ENCODE measurements around the gene ABCB11. TPM values are rescaled to one million over a fixed set of nuclear protein-coding genes. Genes with fewer than 3 reads are reported as not detected.

ABCB11 gene
- polyA plus RNA-seq, 1 of the 3 experiments (the other 2 are of a cell fraction) = not detected

DNA sequence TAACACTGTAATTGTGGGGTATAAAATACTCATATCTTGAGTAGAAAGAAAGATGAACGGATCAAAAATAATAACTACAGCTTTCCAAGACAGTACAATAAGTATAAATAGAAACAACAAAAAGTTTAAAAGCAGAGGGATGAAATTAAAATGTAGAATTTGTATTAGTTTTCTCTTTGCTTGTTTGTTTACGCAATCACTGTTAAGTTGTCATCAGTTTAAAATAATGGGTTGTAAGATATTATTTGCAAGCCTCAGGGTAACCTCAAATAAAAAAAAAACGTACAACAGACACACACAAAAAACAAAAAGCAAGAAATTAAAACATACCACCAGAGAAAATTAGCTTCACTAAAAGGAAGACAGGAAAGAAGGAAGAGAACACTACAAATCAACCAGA, 18.0 kb upstream of the ABCB11 start:
- no peaks in the 10 kb centered on the region for H3K9me2 ChIP-seq
- H3K4me1 ChIP-seq (ENCODE audit: control insufficient read depth in 1 of 2, insufficient read depth in 2 of 2, low read depth in 1 of 2, low read length in 1 of 2) = no peaks in the 10 kb centered on the region
- CTCF ChIA-PET = no interaction called here
- 28% methylated on average over 3 of the region's 3 CpGs for WGBS (ENCODE audit: low lambda C conversion rate)
- H3K36me3 ChIP-seq (replicated peaks in 1 of 2; ENCODE audit: control insufficient read depth in 1 of 2, insufficient read depth in 2 of 2, low read length in 1 of 2) = no peaks in the 10 kb centered on the region
- no peak overlapping the region for H3K4me2 ChIP-seq
- H3K27ac ChIP-seq (ENCODE audit: low read depth in 2 of 2, low read length in 1 of 2) = no peak overlapping the region
- no peaks in the 10 kb centered on the region for H3K27me3 ChIP-seq (ENCODE audit: insufficient read depth)
- POLR2A ChIA-PET = no interaction called here
- H3K4me3 ChIP-seq (ENCODE audit: low read depth in 2 of 2, low read length in 1 of 2) = no peak overlapping the region
- TF ChIP-seq MXI1 (IDR thresholded peaks at IDR 0.05; ENCODE audit: low read depth, low read length) (no peak), RAD21 (IDR thresholded peaks at IDR 0.05; ENCODE audit: low read length) (no peak), EP300 (IDR thresholded peaks at IDR 0.05; ENCODE audit: borderline replicate concordance in 1 of 2, low read depth in 1 of 2, low read length in 1 of 2) (no peak)
- TF ChIP-seq, protein P1, sequence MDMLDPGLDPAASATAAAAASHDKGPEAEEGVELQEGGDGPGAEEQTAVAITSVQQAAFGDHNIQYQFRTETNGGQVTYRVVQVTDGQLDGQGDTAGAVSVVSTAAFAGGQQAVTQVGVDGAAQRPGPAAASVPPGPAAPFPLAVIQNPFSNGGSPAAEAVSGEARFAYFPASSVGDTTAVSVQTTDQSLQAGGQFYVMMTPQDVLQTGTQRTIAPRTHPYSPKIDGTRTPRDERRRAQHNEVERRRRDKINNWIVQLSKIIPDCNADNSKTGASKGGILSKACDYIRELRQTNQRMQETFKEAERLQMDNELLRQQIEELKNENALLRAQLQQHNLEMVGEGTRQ (IDR thresholded peaks at IDR 0.05; ENCODE audit: borderline replicate concordance, low read depth, low read length) = no peak
- no peak overlapping the region for H3K9ac ChIP-seq
- H4K20me1 ChIP-seq (ENCODE audit: insufficient read depth) = no peaks in the 10 kb centered on the region
- no peak overlapping the region for H2AFZ ChIP-seq (ENCODE audit: low read depth)
- H3K79me2 ChIP-seq (ENCODE audit: insufficient read depth) = no peaks in the 10 kb centered on the region
- no peak for DNase-seq
- H3K9me3 ChIP-seq = no peaks in the 10 kb centered on the region; the same call in 1 of the 2 replicates
- no peaks in the 10 kb centered on the region for H3F3A ChIP-seq (replicated peaks; ENCODE audit: insufficient read depth)

DNA sequence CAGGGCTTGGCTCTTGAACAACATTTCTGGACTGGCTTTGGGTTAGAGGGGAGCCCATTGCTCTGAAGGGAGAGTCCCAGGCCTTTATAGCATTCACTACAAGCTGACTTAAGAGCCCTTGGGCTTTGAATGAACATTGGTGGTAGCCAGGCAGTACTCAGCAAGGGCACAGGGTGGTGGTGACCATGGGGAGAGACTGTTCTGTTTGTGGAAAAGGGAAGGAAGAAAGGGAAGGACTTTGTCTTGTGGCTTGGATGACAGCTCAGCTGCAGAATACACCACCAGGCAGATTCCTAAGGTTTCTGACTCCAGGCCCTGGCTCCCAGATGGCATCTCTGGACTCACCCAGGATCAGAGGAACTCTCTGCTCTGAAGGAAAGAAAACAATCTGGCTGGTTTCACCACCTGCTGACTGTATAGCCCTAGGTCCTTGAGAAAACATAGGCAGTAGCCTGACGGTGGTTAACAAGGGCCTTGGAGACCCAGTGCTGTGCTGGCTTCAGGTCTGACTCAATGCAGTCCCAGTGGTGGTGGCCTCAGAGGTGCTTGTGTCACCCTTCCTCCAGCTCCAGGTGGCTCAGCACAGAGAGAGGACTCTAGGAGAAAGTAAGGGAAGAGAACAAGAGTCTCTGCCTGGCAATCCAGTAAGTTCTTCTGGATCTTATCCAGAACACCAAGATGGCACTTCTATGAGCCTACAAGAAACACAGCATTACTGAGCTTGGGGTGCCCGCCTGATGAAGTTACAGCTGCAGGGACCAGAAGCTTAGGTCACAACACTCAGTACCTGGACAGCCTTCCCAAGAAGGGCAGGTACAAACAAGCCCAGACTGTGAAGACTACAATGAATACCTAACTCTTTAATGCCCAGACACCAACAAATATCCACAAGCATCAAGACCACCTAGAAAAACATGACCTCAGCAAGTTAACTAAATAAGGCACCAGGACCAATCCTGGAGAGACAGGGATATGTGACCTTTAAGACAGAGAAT, 16.4 kb upstream of the ABCB11 start:
- ChIA-PET POLR2A (no interaction called here), CTCF (no interaction called here)
- H3K9me2 ChIP-seq = no peaks in the 10 kb centered on the region
- WGBS (ENCODE audit: low lambda C conversion rate) = 23% methylated on average over 2 of the region's 2 CpGs
- no peaks in the 10 kb centered on the region for H3K9me3 ChIP-seq
- no peaks in the 10 kb centered on the region for H3F3A ChIP-seq (replicated peaks; ENCODE audit: insufficient read depth)
- H3K79me2 ChIP-seq (ENCODE audit: insufficient read depth) = no peaks in the 10 kb centered on the region
- no peak overlapping the region for H3K4me3 ChIP-seq (ENCODE audit: low read depth in 2 of 2, low read length in 1 of 2)
- no peaks in the 10 kb centered on the region for H4K20me1 ChIP-seq (ENCODE audit: insufficient read depth)
- no peak for DNase-seq
- no peaks in the 10 kb centered on the region for H3K27me3 ChIP-seq (ENCODE audit: insufficient read depth)
- H2AFZ ChIP-seq (ENCODE audit: low read depth) = no peak overlapping the region
- TF ChIP-seq FOXM1 (IDR thresholded peaks at IDR 0.05; ENCODE audit: low read depth) = no peak
- TF ChIP-seq FOSL2 (IDR thresholded peaks at IDR 0.05; ENCODE audit: borderline replicate concordance, low read depth) = no peak
- no peak for TF ChIP-seq JUND (IDR thresholded peaks at IDR 0.05)
- TF ChIP-seq TEAD4 (IDR thresholded peaks at IDR 0.05; ENCODE audit: borderline replicate concordance, insufficient read depth) = no peak
- TF ChIP-seq, protein P2, sequence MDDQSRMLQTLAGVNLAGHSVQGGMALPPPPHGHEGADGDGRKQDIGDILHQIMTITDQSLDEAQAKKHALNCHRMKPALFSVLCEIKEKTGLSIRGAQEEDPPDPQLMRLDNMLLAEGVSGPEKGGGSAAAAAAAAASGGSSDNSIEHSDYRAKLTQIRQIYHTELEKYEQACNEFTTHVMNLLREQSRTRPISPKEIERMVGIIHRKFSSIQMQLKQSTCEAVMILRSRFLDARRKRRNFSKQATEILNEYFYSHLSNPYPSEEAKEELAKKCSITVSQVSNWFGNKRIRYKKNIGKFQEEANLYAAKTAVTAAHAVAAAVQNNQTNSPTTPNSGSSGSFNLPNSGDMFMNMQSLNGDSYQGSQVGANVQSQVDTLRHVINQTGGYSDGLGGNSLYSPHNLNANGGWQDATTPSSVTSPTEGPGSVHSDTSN (IDR thresholded peaks at IDR 0.05) = no peak
- TF ChIP-seq RAD21 (IDR thresholded peaks at IDR 0.05; ENCODE audit: low read length) = no peak
- TF ChIP-seq, protein P1 (IDR thresholded peaks at IDR 0.05; ENCODE audit: borderline replicate concordance, low read depth, low read length) = no peak
- no peak overlapping the region for H3K9ac ChIP-seq
- no peak overlapping the region for H3K4me2 ChIP-seq
- H3K36me3 ChIP-seq (replicated peaks in 1 of 2; ENCODE audit: control insufficient read depth in 1 of 2, insufficient read depth in 2 of 2, low read length in 1 of 2) = no peaks in the 10 kb centered on the region
- H3K4me1 ChIP-seq (ENCODE audit: control insufficient read depth in 1 of 2, insufficient read depth in 2 of 2, low read depth in 1 of 2, low read length in 1 of 2) = no peaks in the 10 kb centered on the region
- no peak overlapping the region for H3K27ac ChIP-seq (ENCODE audit: low read depth in 2 of 2, low read length in 1 of 2)

Data from SK-N-SH (cell line).